Lower leg skin (tissue), 4 donors: Measurements from ENCODE around the gene NAV1. TPM values are rescaled to one million over a fixed set of nuclear protein-coding genes. Genes with fewer than 3 reads are reported as not detected.
"Not testable (repeated sequence)": the region's sequence is repeated elsewhere in the genome, so short reads cannot be mapped to it uniquely, and the experiment has no call there.

ENCODE experiments used
- DNase-seq, 2 donors: peaks; one replicate each; pipeline ENCODE4 v3.0.0-alpha.2; 2019; ENCODE audit warnings: low spot score in 2 of 2
- H3K4me3 ChIP-seq: fragments of 200-600 bp; sonication (generic); 2 replicates; pipeline ENCODE4 v1.5.1; 2017; ENCODE audit warnings: mild to moderate bottlenecking, low read depth; ENCODE audit not compliant: poor library complexity, severe bottlenecking
- POLR2A ChIP-seq, 2 donors: fragments of 450-650 bp; IDR thresholded peaks; one replicate each; pipeline ENCODE4 v1.6.1; 2016 to 2017; ENCODE audit warnings: antibody characterized with exemption in 2 of 2, mild to moderate bottlenecking in 1 of 2, moderate library complexity in 1 of 2
- WGBS, 2 donors: methylation state at CpG; one replicate each; pipeline ENCODE4 v1.1.5; 2018; 5-methylcytosine and 5-hydroxymethylcytosine counted together
- intact Hi-C: fragments of 100-400 bp; cut with DNase I; formaldehyde crosslinking; loops from one replicate; pipeline ENCODE4 v1.15.0; 2023; ENCODE audit warnings: low total_unique reads
- total RNA-seq, 4 donors: library from RNA; depleted of rRNA; stranded (reverse); fragments of >200 nt; gene quantifications; one replicate each; pipeline ENCODE4 v1.1.0, GENCODE V29; 2016
- TF ChIP-seq, protein P1 (sequence below), 3 donors: fragments of 450-650 bp; IDR thresholded peaks; one replicate each; pipeline ENCODE4 v1.5.1; 2016; ENCODE audit warnings: antibody characterized with exemption in 3 of 3, mild to moderate bottlenecking in 3 of 3, moderate library complexity in 2 of 3

Gene NAV1
- total RNA-seq, 4 donors from 2014 or later: 12.1 to 34.2 (median 19.2) TPM

GRCh38 chr1:201575912-201576311 lies 37.0 kb downstream of the NAV1 start:
- WGBS, 2 donors: 84 to 87% methylated on average over 3 of the region's 3 CpGs
- intact Hi-C loops: no loop called here
- H3K4me3 ChIP-seq: no peak overlapping the region
- no peak for TF ChIP-seq POLR2A (IDR thresholded peaks at IDR 0.05)
- TF ChIP-seq, protein P1, sequence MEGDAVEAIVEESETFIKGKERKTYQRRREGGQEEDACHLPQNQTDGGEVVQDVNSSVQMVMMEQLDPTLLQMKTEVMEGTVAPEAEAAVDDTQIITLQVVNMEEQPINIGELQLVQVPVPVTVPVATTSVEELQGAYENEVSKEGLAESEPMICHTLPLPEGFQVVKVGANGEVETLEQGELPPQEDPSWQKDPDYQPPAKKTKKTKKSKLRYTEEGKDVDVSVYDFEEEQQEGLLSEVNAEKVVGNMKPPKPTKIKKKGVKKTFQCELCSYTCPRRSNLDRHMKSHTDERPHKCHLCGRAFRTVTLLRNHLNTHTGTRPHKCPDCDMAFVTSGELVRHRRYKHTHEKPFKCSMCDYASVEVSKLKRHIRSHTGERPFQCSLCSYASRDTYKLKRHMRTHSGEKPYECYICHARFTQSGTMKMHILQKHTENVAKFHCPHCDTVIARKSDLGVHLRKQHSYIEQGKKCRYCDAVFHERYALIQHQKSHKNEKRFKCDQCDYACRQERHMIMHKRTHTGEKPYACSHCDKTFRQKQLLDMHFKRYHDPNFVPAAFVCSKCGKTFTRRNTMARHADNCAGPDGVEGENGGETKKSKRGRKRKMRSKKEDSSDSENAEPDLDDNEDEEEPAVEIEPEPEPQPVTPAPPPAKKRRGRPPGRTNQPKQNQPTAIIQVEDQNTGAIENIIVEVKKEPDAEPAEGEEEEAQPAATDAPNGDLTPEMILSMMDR (IDR thresholded peaks at IDR 0.05): no peak
- no peak for DNase-seq

GRCh38 chr1:201576914-201577313 lies 38.0 kb downstream of the NAV1 start:
- intact Hi-C loops: no loop called here
- DNase-seq: no peak
- TF ChIP-seq, protein P1 (IDR thresholded peaks at IDR 0.05): no peak
- no peak for TF ChIP-seq POLR2A (IDR thresholded peaks at IDR 0.05)
- H3K4me3 ChIP-seq: no peak overlapping the region

- no peak for DNase-seq
- TF ChIP-seq, protein P1 (IDR thresholded peaks at IDR 0.05): no peak
- TF ChIP-seq POLR2A (IDR thresholded peaks at IDR 0.05): no peak
- H3K4me3 ChIP-seq: no peak overlapping the region
- intact Hi-C loops: no loop called here
- 95 to 99% methylated on average over 4 to 5 of the region's 5 CpGs for WGBS, 2 donors
These were observed 39.3 kb downstream of the NAV1 start for GRCh38 chr1:201578008-201578888.

GRCh38 chr1:201581371-201581770 lies 42.4 kb downstream of the NAV1 start:
- H3K4me3 ChIP-seq, DNase-seq, intact Hi-C loops: not testable (repeated sequence)
- 94 to 96% methylated on average over 12 of the region's 12 CpGs for WGBS, 2 donors

DNA sequence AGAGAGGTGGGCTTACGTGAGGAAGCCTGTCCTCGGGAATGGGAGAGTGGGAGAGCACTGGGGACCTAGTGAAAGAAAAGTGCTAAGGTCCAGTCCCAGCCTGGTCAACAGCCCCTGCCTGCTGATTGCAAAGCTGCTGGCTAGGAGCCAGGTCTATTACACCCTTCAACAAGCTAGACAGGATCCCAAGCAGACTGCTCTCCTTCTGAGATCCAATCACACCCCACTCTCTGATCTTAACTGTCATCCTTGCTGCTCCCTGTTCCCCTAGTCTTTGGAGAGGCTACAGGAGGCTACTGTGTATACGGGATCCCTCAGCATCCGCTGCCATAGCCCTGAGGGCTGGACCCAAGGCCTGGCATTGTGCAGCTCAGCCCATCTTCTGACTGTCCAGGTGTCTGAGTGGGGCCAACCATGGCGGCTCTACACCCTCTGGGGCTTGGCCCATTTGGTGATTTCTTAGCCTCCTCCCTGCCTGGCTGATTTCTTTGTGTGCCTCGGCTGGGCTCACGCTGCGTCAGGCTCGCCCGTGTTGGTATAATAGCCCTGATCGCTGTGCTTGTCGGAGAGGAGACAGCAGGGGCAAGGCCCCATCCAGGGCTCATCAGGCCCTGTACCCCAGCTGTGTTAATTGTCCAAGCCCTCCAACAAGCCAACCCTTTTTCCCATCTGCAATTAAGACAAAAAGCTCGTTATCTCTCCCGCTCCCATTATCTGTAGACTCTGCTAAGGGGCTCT lies 43.9 kb downstream of the NAV1 start:
- DNase-seq: no peak
- no peak overlapping the region for H3K4me3 ChIP-seq
- 86 to 93% methylated on average over 14 of the region's 14 CpGs for WGBS, 2 donors
- TF ChIP-seq, protein P1 (IDR thresholded peaks at IDR 0.05): no peak
- no peak for TF ChIP-seq POLR2A (IDR thresholded peaks at IDR 0.05)
- intact Hi-C loops: no loop called here

GRCh38 chr1:201583663-201584062 lies 44.7 kb downstream of the NAV1 start:
- DNase-seq: no peak
- TF ChIP-seq, protein P1 (IDR thresholded peaks at IDR 0.05): no peak
- H3K4me3 ChIP-seq: no peak overlapping the region
- 79 to 86% methylated on average over 3 of the region's 3 CpGs for WGBS, 2 donors
- intact Hi-C loops: no loop called here
